ENCODE data around the gene ARHGAP36. TPM values are rescaled to one million over a fixed set of nuclear protein-coding genes. Genes with fewer than 3 reads are reported as not detected.

Gene ARHGAP36
- polyA plus RNA-seq, 1 donor from 2014 or later: 6.7 TPM

DNA sequence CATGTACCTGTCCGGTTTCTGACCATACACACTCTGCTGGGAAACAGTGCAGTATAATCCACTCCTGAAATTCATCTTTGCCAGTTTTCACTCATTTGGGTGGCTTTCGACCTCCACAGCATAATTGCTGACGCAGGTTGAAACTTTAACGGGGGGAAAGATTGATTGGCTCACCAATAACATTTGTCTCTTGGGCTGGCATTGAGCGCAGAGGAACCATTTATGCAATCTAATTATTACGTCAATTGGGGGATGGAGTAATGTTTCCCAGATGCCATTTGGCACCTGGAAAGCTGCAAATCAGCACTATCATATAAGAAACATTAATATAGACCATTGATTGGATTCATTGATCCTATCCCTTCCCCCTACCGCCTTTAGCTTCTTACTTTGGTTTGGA, 24.1 kb upstream of the ARHGAP36 start:
- Histone ChIP-seq H3F3A (ENCODE audit: insufficient read depth, low read length, poor library complexity, severe bottlenecking) (no peaks in the 10 kb centered on the region), H3K36me3 (ENCODE audit: insufficient read depth, low read length) (no peaks in the 10 kb centered on the region), H3K27ac (ENCODE audit: low read length) (no peak overlapping the region), H3K4me2 (ENCODE audit: low read length) (no peak overlapping the region), H3K27me3 (ENCODE audit: insufficient read depth, low read depth, low read length) (no peaks in the 10 kb centered on the region), H3K79me2 (replicated peaks; ENCODE audit: insufficient read depth, low read length) (no peaks in the 10 kb centered on the region), H4K20me1 (ENCODE audit: insufficient read depth) (no peaks in the 10 kb centered on the region), H3K9me3 (ENCODE audit: low read length) (no peaks in the 10 kb centered on the region), H2AFZ (ENCODE audit: low read depth, low read length) (no peak overlapping the region), H3K9ac (ENCODE audit: low read length) (no peak overlapping the region), H3K9me2 (ENCODE audit: insufficient read depth, low read length) (no peaks in the 10 kb centered on the region), H3K4me3 (ENCODE audit: low read length) (no peak overlapping the region)
- no peak for TF ChIP-seq SMC3 (conservative IDR thresholded peaks at IDR 0.05; ENCODE audit: poor library complexity)
- no peak for TF ChIP-seq EZH2 (IDR thresholded peaks at IDR 0.05; ENCODE audit: borderline replicate concordance, insufficient read depth, low read length, poor library complexity, severe bottlenecking)

DNA sequence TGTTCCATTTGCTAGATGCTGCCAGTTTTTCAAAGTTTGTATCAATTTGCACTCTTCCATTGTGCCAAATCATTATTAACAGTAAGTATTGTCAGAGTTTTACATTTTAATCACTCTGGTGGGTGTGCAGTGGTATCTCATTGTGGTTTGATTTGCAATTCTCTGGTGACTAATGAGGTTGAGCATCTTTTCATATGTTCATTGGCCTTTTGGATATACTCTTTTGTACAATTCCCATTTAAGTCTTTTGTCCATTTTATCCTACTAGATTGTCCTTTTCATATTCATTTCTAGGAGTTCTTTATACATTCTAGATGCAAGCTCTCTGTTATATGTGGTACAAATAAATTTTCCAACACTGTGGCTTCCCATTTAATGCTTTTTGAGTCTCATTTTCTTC, 17.4 kb upstream of the ARHGAP36 start:
- Histone ChIP-seq H3F3A (ENCODE audit: insufficient read depth, low read length, poor library complexity, severe bottlenecking) (no peaks in the 10 kb centered on the region), H3K27ac (ENCODE audit: low read length) (peak overlapping the region; percentile 34), H3K9ac (ENCODE audit: low read length) (no peak overlapping the region), H2AFZ (ENCODE audit: low read depth, low read length) (no peak overlapping the region), H3K36me3 (ENCODE audit: insufficient read depth, low read length) (no peaks in the 10 kb centered on the region), H3K4me3 (ENCODE audit: low read length) (no peak overlapping the region), H4K20me1 (ENCODE audit: insufficient read depth) (no peaks in the 10 kb centered on the region), H3K27me3 (ENCODE audit: insufficient read depth, low read depth, low read length) (no peaks in the 10 kb centered on the region), H3K9me3 (ENCODE audit: low read length) (no peaks in the 10 kb centered on the region), H3K79me2 (replicated peaks; ENCODE audit: insufficient read depth, low read length) (no peaks in the 10 kb centered on the region), H3K4me2 (ENCODE audit: low read length) (no peak overlapping the region), H3K9me2 (ENCODE audit: insufficient read depth, low read length) (no peaks in the 10 kb centered on the region)
- no peak for TF ChIP-seq RAD21 (conservative IDR thresholded peaks at IDR 0.05)

DNA sequence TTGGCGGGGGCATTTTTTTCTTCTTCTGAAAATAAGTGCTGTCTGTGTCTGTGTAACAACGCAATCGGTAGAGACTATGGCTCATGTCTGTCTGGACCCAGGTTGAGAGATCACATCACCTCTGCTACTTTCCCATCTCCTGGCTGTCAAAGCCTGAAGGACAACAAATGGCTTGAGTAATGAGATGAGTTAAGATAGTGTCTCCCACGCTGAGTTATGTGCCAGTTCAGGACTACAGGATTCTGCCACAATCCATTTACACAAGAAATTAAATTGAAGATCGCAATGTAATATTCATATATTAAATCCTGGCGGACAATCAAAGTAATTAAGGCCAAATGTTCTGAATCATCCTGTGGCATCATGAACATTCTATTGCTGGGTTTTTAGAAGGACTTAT, 16.5 kb upstream of the ARHGAP36 start:
- Histone ChIP-seq H3F3A (ENCODE audit: insufficient read depth, low read length, poor library complexity, severe bottlenecking) (no peaks in the 10 kb centered on the region), H3K27ac (ENCODE audit: low read length) (peak overlapping the region; percentile 34), H3K9ac (ENCODE audit: low read length) (no peak overlapping the region), H3K9me2 (ENCODE audit: insufficient read depth, low read length) (no peaks in the 10 kb centered on the region), H3K36me3 (ENCODE audit: insufficient read depth, low read length) (no peaks in the 10 kb centered on the region), H3K4me2 (ENCODE audit: low read length) (no peak overlapping the region), H3K4me3 (ENCODE audit: low read length) (no peak overlapping the region), H4K20me1 (ENCODE audit: insufficient read depth) (no peaks in the 10 kb centered on the region), H3K79me2 (replicated peaks; ENCODE audit: insufficient read depth, low read length) (no peaks in the 10 kb centered on the region), H2AFZ (ENCODE audit: low read depth, low read length) (no peak overlapping the region), H3K27me3 (ENCODE audit: insufficient read depth, low read depth, low read length) (no peaks in the 10 kb centered on the region), H3K9me3 (ENCODE audit: low read length) (no peaks in the 10 kb centered on the region)
- TF ChIP-seq MXI1 (conservative IDR thresholded peaks at IDR 0.05; ENCODE audit: poor library complexity, severe bottlenecking) (no peak), SMC3 (conservative IDR thresholded peaks at IDR 0.05; ENCODE audit: poor library complexity) (no peak), TAF1 (IDR thresholded peaks at IDR 0.05; ENCODE audit: low read depth) (no peak), RAD21 (conservative IDR thresholded peaks at IDR 0.05) (no peak), EP300 (conservative IDR thresholded peaks at IDR 0.05; ENCODE audit: poor library complexity, severe bottlenecking) (no peak), EZH2 (IDR thresholded peaks at IDR 0.05; ENCODE audit: borderline replicate concordance, insufficient read depth, low read length, poor library complexity, severe bottlenecking) (no peak), POLR2AphosphoS5 (IDR thresholded peaks at IDR 0.05) (no peak)
- TF ChIP-seq, protein P1, sequence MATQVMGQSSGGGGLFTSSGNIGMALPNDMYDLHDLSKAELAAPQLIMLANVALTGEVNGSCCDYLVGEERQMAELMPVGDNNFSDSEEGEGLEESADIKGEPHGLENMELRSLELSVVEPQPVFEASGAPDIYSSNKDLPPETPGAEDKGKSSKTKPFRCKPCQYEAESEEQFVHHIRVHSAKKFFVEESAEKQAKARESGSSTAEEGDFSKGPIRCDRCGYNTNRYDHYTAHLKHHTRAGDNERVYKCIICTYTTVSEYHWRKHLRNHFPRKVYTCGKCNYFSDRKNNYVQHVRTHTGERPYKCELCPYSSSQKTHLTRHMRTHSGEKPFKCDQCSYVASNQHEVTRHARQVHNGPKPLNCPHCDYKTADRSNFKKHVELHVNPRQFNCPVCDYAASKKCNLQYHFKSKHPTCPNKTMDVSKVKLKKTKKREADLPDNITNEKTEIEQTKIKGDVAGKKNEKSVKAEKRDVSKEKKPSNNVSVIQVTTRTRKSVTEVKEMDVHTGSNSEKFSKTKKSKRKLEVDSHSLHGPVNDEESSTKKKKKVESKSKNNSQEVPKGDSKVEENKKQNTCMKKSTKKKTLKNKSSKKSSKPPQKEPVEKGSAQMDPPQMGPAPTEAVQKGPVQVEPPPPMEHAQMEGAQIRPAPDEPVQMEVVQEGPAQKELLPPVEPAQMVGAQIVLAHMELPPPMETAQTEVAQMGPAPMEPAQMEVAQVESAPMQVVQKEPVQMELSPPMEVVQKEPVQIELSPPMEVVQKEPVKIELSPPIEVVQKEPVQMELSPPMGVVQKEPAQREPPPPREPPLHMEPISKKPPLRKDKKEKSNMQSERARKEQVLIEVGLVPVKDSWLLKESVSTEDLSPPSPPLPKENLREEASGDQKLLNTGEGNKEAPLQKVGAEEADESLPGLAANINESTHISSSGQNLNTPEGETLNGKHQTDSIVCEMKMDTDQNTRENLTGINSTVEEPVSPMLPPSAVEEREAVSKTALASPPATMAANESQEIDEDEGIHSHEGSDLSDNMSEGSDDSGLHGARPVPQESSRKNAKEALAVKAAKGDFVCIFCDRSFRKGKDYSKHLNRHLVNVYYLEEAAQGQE (IDR thresholded peaks at IDR 0.05; ENCODE audit: borderline replicate concordance): no peak
- TF ChIP-seq, protein P2, sequence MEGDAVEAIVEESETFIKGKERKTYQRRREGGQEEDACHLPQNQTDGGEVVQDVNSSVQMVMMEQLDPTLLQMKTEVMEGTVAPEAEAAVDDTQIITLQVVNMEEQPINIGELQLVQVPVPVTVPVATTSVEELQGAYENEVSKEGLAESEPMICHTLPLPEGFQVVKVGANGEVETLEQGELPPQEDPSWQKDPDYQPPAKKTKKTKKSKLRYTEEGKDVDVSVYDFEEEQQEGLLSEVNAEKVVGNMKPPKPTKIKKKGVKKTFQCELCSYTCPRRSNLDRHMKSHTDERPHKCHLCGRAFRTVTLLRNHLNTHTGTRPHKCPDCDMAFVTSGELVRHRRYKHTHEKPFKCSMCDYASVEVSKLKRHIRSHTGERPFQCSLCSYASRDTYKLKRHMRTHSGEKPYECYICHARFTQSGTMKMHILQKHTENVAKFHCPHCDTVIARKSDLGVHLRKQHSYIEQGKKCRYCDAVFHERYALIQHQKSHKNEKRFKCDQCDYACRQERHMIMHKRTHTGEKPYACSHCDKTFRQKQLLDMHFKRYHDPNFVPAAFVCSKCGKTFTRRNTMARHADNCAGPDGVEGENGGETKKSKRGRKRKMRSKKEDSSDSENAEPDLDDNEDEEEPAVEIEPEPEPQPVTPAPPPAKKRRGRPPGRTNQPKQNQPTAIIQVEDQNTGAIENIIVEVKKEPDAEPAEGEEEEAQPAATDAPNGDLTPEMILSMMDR (IDR thresholded peaks at IDR 0.05; ENCODE audit: poor library complexity, severe bottlenecking): no peak

Measured in neural cell (in vitro differentiated cells).